ENCODE measurements around the gene KIF20B. TPM values are rescaled to one million over a fixed set of nuclear protein-coding genes. Genes with fewer than 3 reads are reported as not detected.
A peak's percentile ranks its signal among the peaks of the same experiment; 100 is the strongest.

The KIF20B gene
- total RNA-seq, 1 experiment from 2014 or later = 59.1 TPM

DNA sequence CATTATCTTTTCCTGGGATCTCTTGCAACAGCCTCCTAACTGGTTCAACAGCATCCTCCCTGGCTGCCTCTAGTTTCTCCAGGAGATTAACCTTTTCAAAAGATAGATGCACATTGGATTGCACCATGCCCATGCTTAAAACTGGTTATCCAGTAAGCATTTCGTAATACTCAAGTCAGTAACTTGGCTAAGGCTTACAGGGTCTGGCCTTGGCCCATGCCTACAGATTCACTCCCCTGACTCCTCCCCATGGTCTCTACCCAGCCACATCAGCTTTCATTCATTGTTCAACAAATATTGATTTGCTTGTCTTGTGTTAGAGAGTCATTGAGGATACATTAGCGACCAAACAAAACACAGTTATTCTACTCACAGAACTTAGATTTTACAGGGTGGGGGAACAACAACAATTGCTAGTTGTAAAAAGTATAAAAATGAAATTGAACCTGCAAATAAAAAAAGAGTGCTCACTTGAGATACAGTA is 1.8 kb upstream of the KIF20B start:
- WGBS (ENCODE audit: extremely low coverage, insufficient read length, low lambda C conversion rate) = no CpG with 5 or more reads among the region's 2 CpGs
- peak overlapping the region; percentile 5 to 30; a peak in 4 of 5 replicates for H3K4me3 Mint-ChIP-seq

More for the DNA sequence above, 1.8 kb upstream of the KIF20B start:
- no peak for TF ChIP-seq CTCF (conservative IDR thresholded peaks at IDR 0.05)
- H3K4me1 ChIP-seq (ENCODE audit: insufficient read depth, low read length) = no peaks in the 10 kb centered on the region; the same call in 1 of the 2 replicates
- no peak overlapping the region for H2BK5ac ChIP-seq (ENCODE audit: insufficient read length, low read length)
- no peak for DNase-seq
- no peaks in the 10 kb centered on the region for H3K9me3 ChIP-seq (ENCODE audit: control insufficient read depth, low read depth, low read length)
- Mint-ChIP-seq H3K27me3 (ENCODE audit: low read depth) (no peaks in the 10 kb centered on the region), H3K4me1 (peaks cover 42 to 49% of the 10 kb centered on the region in 2 experiments), H3K9me3 (no peaks in the 10 kb centered on the region; a peak in 1 of 5 replicates), H3K36me3 (ENCODE audit: insufficient read depth in 1 of 3, low read depth in 3 of 3) (peaks cover 3 to 8% (median 4%) of the 10 kb centered on the region in 3 experiments; a peak in 6 of 7 replicates), H3K27ac (no peak overlapping the region)
- H3K27ac ChIP-seq (ENCODE audit: insufficient read length, low read depth, low read length) = no peak overlapping the region
- H4K91ac ChIP-seq (ENCODE audit: insufficient read length, low read depth, low read length) = no peak overlapping the region
- no peak overlapping the region for H4K5ac ChIP-seq (ENCODE audit: insufficient read length, low read depth, low read length)
- no peak overlapping the region for H2BK120ac ChIP-seq (ENCODE audit: low read depth, low read length, poor library complexity, severe bottlenecking)
- no peak overlapping the region for H3T11ph ChIP-seq (ENCODE audit: low read length)
- no peak overlapping the region for H3K9ac ChIP-seq (ENCODE audit: extremely low read depth, insufficient read length, low read length)
- H2BK12ac ChIP-seq (ENCODE audit: insufficient read length, low read depth, low read length) = no peak overlapping the region
- H3K56ac ChIP-seq (ENCODE audit: insufficient read length, low read depth, low read length) = no peak overlapping the region
- H3K4me2 ChIP-seq (ENCODE audit: insufficient read depth, insufficient read length, low read length) = no peak overlapping the region
- H3K14ac ChIP-seq (ENCODE audit: insufficient read depth, low read length) = no peak overlapping the region
- no peak overlapping the region for H2BK15ac ChIP-seq (ENCODE audit: low read depth, low read length)
- H3K79me1 ChIP-seq (ENCODE audit: insufficient read depth, low read depth, low read length, poor library complexity, severe bottlenecking) = peaks cover 4% of the 10 kb centered on the region
- no peak overlapping the region for H2BK20ac ChIP-seq (ENCODE audit: low read depth, low read length, poor library complexity, severe bottlenecking)
- no peak overlapping the region for H2AK5ac ChIP-seq (ENCODE audit: insufficient read length, low read length)
- no peak overlapping the region for H3K18ac ChIP-seq (ENCODE audit: insufficient read length, low read depth, low read length)
- H4K20me1 ChIP-seq (ENCODE audit: control insufficient read depth, insufficient read depth, insufficient read length) = no peaks in the 10 kb centered on the region
- no peaks in the 10 kb centered on the region for H3K27me3 ChIP-seq (ENCODE audit: insufficient read depth, low read length)
- no peak overlapping the region for H4K8ac ChIP-seq (replicated peaks; ENCODE audit: insufficient read length, low read depth, low read length)
- H2AFZ ChIP-seq (ENCODE audit: low read length) = no peak overlapping the region
- H3K79me2 ChIP-seq (ENCODE audit: insufficient read depth, low read length) = peaks cover 22% of the 10 kb centered on the region; the same call in 1 of the 2 replicates
- no peak overlapping the region for H3K23ac ChIP-seq (ENCODE audit: insufficient read length, low read depth, low read length)
- no peak overlapping the region for H3K4ac ChIP-seq (ENCODE audit: low read depth, low read length)
- H3K23me2 ChIP-seq (ENCODE audit: insufficient read length, low read depth, low read length, poor library complexity, severe bottlenecking) = no peaks in the 10 kb centered on the region
